ENCODE data around the gene TNRC18. TPM values are rescaled to one million over a fixed set of nuclear protein-coding genes. Genes with fewer than 3 reads are reported as not detected.

TNRC18 gene
- polyA plus RNA-seq, 3 donors = 0.64 to 49.9 (median 0.70) TPM

DNA sequence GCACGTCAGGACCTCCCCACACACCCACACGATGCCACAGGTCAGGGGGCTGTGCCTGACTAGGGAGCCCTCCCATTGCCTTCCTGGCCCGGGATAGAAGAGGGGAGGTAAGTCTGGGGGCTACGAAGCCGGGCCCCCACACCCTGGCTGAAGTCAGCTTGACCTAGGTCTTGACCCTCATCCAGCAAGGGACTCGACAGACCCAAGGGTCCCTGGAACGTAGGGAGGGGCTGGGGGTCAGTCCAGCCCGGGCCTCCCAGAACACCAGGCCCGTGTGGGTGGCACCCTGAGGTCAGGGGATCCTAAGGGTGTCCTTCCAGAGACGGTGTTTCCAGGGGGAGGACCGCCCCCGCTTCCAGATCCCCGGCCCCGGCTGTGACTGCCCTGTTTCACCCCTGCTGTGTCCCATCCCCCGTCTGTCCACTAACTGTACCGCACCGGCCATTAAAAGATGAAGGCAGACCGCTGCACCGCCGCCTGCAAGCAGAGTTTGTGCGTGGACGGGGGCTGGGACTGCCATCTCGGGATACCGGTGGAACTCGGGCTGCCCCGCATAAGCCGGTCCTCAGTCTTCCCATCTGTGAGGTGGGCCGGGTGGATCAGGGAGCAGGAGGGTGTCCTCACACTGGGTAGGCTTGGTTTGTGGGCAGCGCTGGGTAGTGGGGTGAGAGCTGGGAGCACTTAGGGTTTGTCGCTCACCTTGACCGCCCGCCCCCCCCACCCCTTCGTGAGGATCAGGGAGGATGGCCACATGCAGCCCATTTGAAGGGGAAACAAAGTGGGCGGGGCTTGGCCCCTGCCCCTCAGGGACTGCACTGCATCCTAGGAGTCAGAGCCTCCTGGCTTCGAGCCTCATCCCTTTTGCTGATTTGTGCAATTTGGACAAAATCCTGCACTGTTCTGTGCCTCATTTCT lies 119.8 kb downstream of the TNRC18 start:
- Mint-ChIP-seq H3K27ac (peak overlapping the region in 2 of 7 donors; percentile 33 to 36), H3K4me3 (no peak overlapping the region), H3K9me3 (peaks cover 0 to 2% (median 0%) of the 10 kb centered on the region in 7 donors), H3K36me3 (peaks cover 12 to 27% of the 10 kb centered on the region in 2 donors), H3K4me1 (no peaks in the 10 kb centered on the region), H3K27me3 (ENCODE audit: low read depth in 3 of 3) (peaks cover 2 to 16% (median 13%) of the 10 kb centered on the region in 3 donors)
- no peak overlapping the region for H3K4me2 ChIP-seq (replicated peaks; ENCODE audit: extremely low read depth, low read length, poor library complexity, severe bottlenecking)
- intact Hi-C loops (cut with micrococcal nuclease) = no loop called here
- H4K20me1 ChIP-seq (ENCODE audit: insufficient read depth, low read length) = peaks cover 12% of the 10 kb centered on the region
- no peaks in the 10 kb centered on the region for H3K4me1 ChIP-seq (ENCODE audit: control insufficient read depth in 1 of 2, insufficient read depth in 2 of 2, low read length in 2 of 2)
- H3K27ac ChIP-seq (ENCODE audit: low read depth in 1 of 2, low read length in 2 of 2) = no peak overlapping the region
- DNase-seq = no peak
- H3K79me2 ChIP-seq (ENCODE audit: insufficient read depth, low read length) = no peaks in the 10 kb centered on the region
- peaks cover 12 to 15% of the 10 kb centered on the region in 2 donors for H3K36me3 ChIP-seq (replicated peaks in 1 of 2; ENCODE audit: control insufficient read depth in 1 of 2, insufficient read depth in 2 of 2, low read length in 2 of 2)
- H3K27me3 ChIP-seq (ENCODE audit: control insufficient read depth in 2 of 2, insufficient read depth in 2 of 2, low read length in 2 of 2) = no peaks in the 10 kb centered on the region
- TF ChIP-seq, protein P1, sequence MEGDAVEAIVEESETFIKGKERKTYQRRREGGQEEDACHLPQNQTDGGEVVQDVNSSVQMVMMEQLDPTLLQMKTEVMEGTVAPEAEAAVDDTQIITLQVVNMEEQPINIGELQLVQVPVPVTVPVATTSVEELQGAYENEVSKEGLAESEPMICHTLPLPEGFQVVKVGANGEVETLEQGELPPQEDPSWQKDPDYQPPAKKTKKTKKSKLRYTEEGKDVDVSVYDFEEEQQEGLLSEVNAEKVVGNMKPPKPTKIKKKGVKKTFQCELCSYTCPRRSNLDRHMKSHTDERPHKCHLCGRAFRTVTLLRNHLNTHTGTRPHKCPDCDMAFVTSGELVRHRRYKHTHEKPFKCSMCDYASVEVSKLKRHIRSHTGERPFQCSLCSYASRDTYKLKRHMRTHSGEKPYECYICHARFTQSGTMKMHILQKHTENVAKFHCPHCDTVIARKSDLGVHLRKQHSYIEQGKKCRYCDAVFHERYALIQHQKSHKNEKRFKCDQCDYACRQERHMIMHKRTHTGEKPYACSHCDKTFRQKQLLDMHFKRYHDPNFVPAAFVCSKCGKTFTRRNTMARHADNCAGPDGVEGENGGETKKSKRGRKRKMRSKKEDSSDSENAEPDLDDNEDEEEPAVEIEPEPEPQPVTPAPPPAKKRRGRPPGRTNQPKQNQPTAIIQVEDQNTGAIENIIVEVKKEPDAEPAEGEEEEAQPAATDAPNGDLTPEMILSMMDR (IDR thresholded peaks at IDR 0.05) = no peak
- whole genome bisulfite sequencing (ENCODE audit: insufficient coverage) = 76% methylated on average over 24 of the region's 35 CpGs
- H3K9ac ChIP-seq (ENCODE audit: insufficient read depth, low read length, poor library complexity, severe bottlenecking) = no peak overlapping the region
- no peak overlapping the region for H2AFZ ChIP-seq (ENCODE audit: insufficient read depth, low read depth, low read length, poor library complexity, severe bottlenecking)
- H3K4me3 ChIP-seq (replicated peaks in 1 of 3; ENCODE audit: low read depth in 2 of 3, low read length in 3 of 3) = no peak overlapping the region
- H3K9me3 ChIP-seq (replicated peaks in 1 of 2; ENCODE audit: control insufficient read depth in 1 of 2, insufficient read depth in 1 of 2, low read length in 2 of 2) = no peaks in the 10 kb centered on the region

DNA sequence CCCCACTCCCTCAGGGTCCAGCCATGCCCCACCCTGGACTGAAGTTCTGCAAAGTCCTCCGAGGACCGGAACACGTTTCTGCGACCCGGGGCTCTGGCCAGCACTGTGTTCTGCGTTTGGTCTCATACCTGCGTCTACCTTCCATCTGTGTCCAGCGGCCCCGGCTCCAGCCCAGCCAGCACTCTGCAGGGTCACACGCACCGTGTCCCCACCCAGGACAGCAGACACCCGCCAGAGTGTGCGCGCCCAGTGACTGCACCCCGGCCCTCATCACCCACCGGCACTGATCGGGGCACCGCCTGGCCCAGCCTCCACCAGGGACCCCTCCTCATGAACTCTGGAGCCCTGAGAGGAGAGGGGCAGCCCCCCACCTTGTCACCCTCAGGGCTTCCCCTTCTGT lies 120.6 kb downstream of the TNRC18 start:
- H3K9me3 ChIP-seq (replicated peaks in 1 of 2; ENCODE audit: control insufficient read depth in 1 of 2, insufficient read depth in 1 of 2, low read length in 2 of 2) = no peaks in the 10 kb centered on the region
- TF ChIP-seq, protein P1 (IDR thresholded peaks at IDR 0.05) = no peak
- no peak for DNase-seq
- WGBS (ENCODE audit: insufficient coverage) = 91% methylated on average over 18 of the region's 18 CpGs
- no peaks in the 10 kb centered on the region for H3K4me1 Mint-ChIP-seq
- peaks cover 0 to 2% (median 0%) of the 10 kb centered on the region in 7 donors for H3K9me3 Mint-ChIP-seq
- peaks cover 8% of the 10 kb centered on the region for H4K20me1 ChIP-seq (ENCODE audit: insufficient read depth, low read length)
- H3K27me3 Mint-ChIP-seq (ENCODE audit: low read depth in 3 of 3) = peaks cover 7 to 21% (median 18%) of the 10 kb centered on the region in 3 donors
- H3K27me3 ChIP-seq (ENCODE audit: control insufficient read depth in 2 of 2, insufficient read depth in 2 of 2, low read length in 2 of 2) = no peaks in the 10 kb centered on the region
- peaks cover 6 to 9% of the 10 kb centered on the region in 2 donors for H3K36me3 ChIP-seq (replicated peaks in 1 of 2; ENCODE audit: control insufficient read depth in 1 of 2, insufficient read depth in 2 of 2, low read length in 2 of 2)
- H3K4me3 ChIP-seq (replicated peaks in 1 of 3; ENCODE audit: low read depth in 2 of 3, low read length in 3 of 3) = no peak overlapping the region
- no peaks in the 10 kb centered on the region for H3K4me1 ChIP-seq (ENCODE audit: control insufficient read depth in 1 of 2, insufficient read depth in 2 of 2, low read length in 2 of 2)
- no peak overlapping the region for H3K27ac ChIP-seq (ENCODE audit: low read depth in 1 of 2, low read length in 2 of 2)
- no peaks in the 10 kb centered on the region for H3K79me2 ChIP-seq (ENCODE audit: insufficient read depth, low read length)
- H3K4me2 ChIP-seq (replicated peaks; ENCODE audit: extremely low read depth, low read length, poor library complexity, severe bottlenecking) = no peak overlapping the region
- peak overlapping the region in 1 of 7 donors; percentile 33 for H3K27ac Mint-ChIP-seq
- H3K4me3 Mint-ChIP-seq = no peak overlapping the region
- no peak overlapping the region for H3K9ac ChIP-seq (ENCODE audit: insufficient read depth, low read length, poor library complexity, severe bottlenecking)
- H2AFZ ChIP-seq (ENCODE audit: insufficient read depth, low read depth, low read length, poor library complexity, severe bottlenecking) = no peak overlapping the region
- intact Hi-C loops (cut with micrococcal nuclease) = no loop called here
- H3K36me3 Mint-ChIP-seq = peaks cover 7 to 20% of the 10 kb centered on the region in 2 donors

Measured in CD14-positive monocyte (primary cell).